OCI-LY3 (cell line): Measurements from ENCODE around the gene PRPF19.

Source experiments
- H2AFZ ChIP-seq: fragments of 200-600, 300-600 bp; shearing (Covaris generic); 2 replicates; pipeline ENCODE4 v1.6.0; 2014; ENCODE audit warnings: antibody characterized with exemption, low read depth, low read length
- H3K27ac ChIP-seq: fragments of 200-600, 300-600 bp; sonication (generic); 2 replicates; pipeline ENCODE4 v1.5.1; 2014; ENCODE audit warnings: mild to moderate bottlenecking, low read length, moderate library complexity, mixed read lengths
- H3K27me3 ChIP-seq: fragments of 200-600, 300-600 bp; sonication (generic); 2 replicates; pipeline ENCODE4 v1.6.1; 2014; ENCODE audit warnings: low read depth, low read length, mixed read lengths
- H3K36me3 ChIP-seq: fragments of 200-600, 300-600 bp; sonication (generic); replicated peaks from 2 replicates; pipeline ENCODE3; 2014; ENCODE audit warnings: low read depth, low read length, mixed read lengths
- H3K4me1 ChIP-seq: fragments of 300-600, 200-600 bp; sonication (generic); 2 replicates; pipeline ENCODE4 v1.6.1; 2014; ENCODE audit warnings: low read length, mixed read lengths
- H3K4me2 ChIP-seq: fragments of 200-600, 300-600 bp; sonication (generic); 2 replicates; pipeline ENCODE4 v1.6.1; 2014; ENCODE audit warnings: low read length, mixed read lengths
- H3K4me3 ChIP-seq: fragments of 300-600, 200-600 bp; sonication (generic); 2 replicates; pipeline ENCODE4 v1.5.1; 2014; ENCODE audit warnings: antibody characterized with exemption, mild to moderate bottlenecking, low read length, moderate library complexity
- H3K79me2 ChIP-seq: fragments of 300-600, 200-600 bp; shearing (Covaris generic); 2 replicates; pipeline ENCODE4 v1.6.1; 2014; ENCODE audit warnings: mild to moderate bottlenecking, low read length, mixed read lengths
- H3K9ac ChIP-seq: fragments of 300-600, 200-600 bp; shearing (Covaris generic); 2 replicates; pipeline ENCODE4 v1.6.0; 2014; ENCODE audit warnings: mild to moderate bottlenecking, low read length, moderate library complexity
- H3K9me3 ChIP-seq: fragments of 200-600, 300-600 bp; shearing (Covaris generic); 2 replicates; pipeline ENCODE4 v1.6.1; 2014; ENCODE audit warnings: low read length, mixed read lengths; ENCODE audit not compliant: insufficient read depth
- H4K20me1 ChIP-seq: fragments of 200-600, 300-600 bp; sonication (generic); 2 replicates; pipeline ENCODE4 v1.6.1; 2016; ENCODE audit warnings: low read length, mixed read lengths; ENCODE audit not compliant: insufficient read depth
- CTCF ChIP-seq: fragments of 200-600, 300-600 bp; sonication (generic); IDR thresholded peaks from 2 replicates; pipeline ENCODE4 v1.5.1; 2014; ENCODE audit warnings: antibody characterized with exemption, low read length, low read depth
- EZH2phosphoT487 ChIP-seq: fragments of 200-600 bp; shearing (Covaris generic); IDR thresholded peaks from 2 replicates; pipeline ENCODE4 v1.6.1; 2018; ENCODE audit warnings: antibody characterized with exemption, mixed run types, low read depth

PRPF19 gene

DNA sequence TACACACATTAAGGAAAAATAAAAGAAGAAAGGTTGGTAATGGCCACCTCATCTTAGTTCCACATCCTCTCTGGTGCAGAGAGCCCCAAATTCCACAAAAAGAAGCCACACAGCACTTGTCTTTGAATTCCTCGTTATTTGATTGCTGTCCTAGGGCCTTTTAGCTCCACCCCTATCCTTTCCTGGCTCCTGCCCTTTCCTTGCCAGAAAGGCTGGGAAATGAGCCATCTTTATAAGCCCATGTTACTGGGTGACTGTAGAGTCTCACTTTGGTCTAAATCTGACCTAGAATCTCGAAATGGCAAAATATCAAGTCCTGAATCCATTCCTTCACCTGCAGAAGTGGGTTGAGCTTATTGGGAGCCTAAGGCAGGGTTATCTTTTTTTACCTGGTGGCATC is 13.6 kb upstream of the PRPF19 start:
- H4K20me1 ChIP-seq = peaks cover 43% of the 10 kb centered on the region
- H3K4me1 ChIP-seq = peaks cover 56% of the 10 kb centered on the region
- H3K27ac ChIP-seq = peak overlapping the region; percentile 43; the same call in 1 of the 2 replicates
- H3K4me2 ChIP-seq = peak overlapping the region; percentile 77
- peaks cover 50% of the 10 kb centered on the region for H3K79me2 ChIP-seq
- H2AFZ ChIP-seq = no peak overlapping the region
- no peak for TF ChIP-seq CTCF
- TF ChIP-seq EZH2phosphoT487 = no peak
- peaks cover 65% of the 10 kb centered on the region for H3K36me3 ChIP-seq
- H3K27me3 ChIP-seq = no peaks in the 10 kb centered on the region
- H3K4me3 ChIP-seq = no peak overlapping the region
- no peak overlapping the region; the same call in 1 of the 2 replicates for H3K9ac ChIP-seq
- H3K9me3 ChIP-seq = no peaks in the 10 kb centered on the region

DNA sequence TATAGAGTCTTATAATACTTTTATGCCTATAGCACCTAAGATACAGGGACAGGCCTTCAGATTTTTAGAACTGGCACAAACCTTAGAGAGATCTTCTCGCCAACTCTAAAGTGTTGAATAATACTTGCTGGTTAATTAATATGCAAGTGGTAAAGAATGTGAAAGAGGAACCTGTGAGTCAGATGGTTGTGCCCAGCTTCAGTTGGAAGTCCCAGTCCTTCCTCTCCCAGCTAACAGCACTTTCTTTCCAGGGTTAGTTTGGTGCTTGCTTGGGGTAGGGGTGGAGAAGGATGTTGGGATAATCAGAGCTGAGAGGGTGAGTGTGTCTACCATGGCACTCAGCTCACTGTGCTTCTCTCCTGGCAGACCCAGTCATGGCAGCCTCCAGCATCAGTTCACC is 12.9 kb upstream of the PRPF19 start:
- peaks cover 43% of the 10 kb centered on the region for H4K20me1 ChIP-seq

DNA sequence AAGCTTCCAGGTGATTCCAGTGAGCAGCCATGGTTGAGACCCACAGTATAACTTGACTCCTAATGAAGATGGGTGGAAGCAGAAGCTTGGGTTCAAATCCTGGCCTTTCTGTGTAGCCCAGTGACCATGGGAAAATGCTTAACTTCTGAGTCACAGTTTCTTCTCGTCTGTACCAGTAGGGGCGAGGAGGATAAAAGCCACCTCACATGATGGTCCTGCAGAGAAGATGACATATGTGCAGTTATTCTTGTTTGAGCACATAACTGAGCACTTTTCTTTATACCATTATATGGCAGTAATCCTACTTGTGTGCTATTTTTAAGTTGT is 12.5 kb upstream of the PRPF19 start:
- no peaks in the 10 kb centered on the region for H3K9me3 ChIP-seq
- H3K4me3 ChIP-seq = peak overlapping the region; percentile 44
- H3K36me3 ChIP-seq = peaks cover 65% of the 10 kb centered on the region
- no peak overlapping the region for H2AFZ ChIP-seq
- peaks cover 60% of the 10 kb centered on the region for H3K79me2 ChIP-seq
- TF ChIP-seq EZH2phosphoT487 = no peak
- TF ChIP-seq CTCF = no peak
- H3K27me3 ChIP-seq = no peaks in the 10 kb centered on the region
- H3K4me2 ChIP-seq = peak overlapping the region; percentile 77
- H4K20me1 ChIP-seq = peaks cover 43% of the 10 kb centered on the region
- H3K4me1 ChIP-seq = peaks cover 53% of the 10 kb centered on the region
- H3K9ac ChIP-seq = peak overlapping the region; percentile 10
- H3K27ac ChIP-seq = peak overlapping the region; percentile 43

More for the DNA sequence above, 12.9 kb upstream of the PRPF19 start:
- Histone ChIP-seq H3K4me2 (peak overlapping the region; percentile 77), H3K36me3 (peaks cover 65% of the 10 kb centered on the region), H3K27me3 (no peaks in the 10 kb centered on the region), H3K9me3 (no peaks in the 10 kb centered on the region), H3K79me2 (peaks cover 56% of the 10 kb centered on the region), H3K4me3 (peak overlapping the region; percentile 44), H2AFZ (no peak overlapping the region), H3K9ac (peak overlapping the region; percentile 10), H3K4me1 (peaks cover 56% of the 10 kb centered on the region), H3K27ac (peak overlapping the region; percentile 43)
- TF ChIP-seq CTCF (no peak), EZH2phosphoT487 (no peak)

DNA sequence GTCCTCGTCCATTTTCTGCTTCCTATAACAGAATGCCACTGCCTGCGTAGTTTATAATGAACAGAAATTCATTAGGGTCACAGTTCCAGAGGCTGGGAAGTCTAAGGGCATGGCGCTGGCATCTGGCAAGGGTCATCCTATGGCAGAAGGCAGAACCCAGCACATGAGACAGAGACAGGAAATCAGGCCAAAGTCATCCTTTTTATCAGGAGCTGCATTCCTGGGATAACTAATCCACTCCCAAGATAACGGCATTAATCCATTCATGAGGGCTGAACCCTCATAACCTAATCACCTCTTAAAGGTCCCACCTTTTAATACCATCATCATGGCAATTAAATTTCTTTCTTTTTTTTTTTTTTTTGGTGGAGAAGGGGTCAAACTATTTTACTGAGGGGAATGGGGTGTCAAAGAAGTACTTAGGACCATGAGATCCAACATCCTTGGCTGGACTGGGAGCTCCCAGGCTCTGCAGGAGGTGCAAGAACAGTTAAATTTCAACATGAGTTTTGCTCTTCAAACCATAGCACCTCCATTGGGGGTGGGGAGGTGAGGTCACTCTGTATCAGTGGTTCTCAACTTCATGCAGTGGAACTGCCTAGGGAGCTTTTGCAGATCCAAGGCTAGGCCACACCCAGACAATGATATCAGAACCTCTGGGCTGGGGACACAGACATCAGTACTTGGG is 12.0 kb upstream of the PRPF19 start:
- peaks cover 43% of the 10 kb centered on the region for H4K20me1 ChIP-seq
- no peaks in the 10 kb centered on the region for H3K9me3 ChIP-seq
- H2AFZ ChIP-seq = no peak overlapping the region
- peak overlapping the region; percentile 10; the same call in 1 of the 2 replicates for H3K9ac ChIP-seq
- H3K4me2 ChIP-seq = peak overlapping the region; percentile 77
- H3K4me1 ChIP-seq = peaks cover 50% of the 10 kb centered on the region
- peaks cover 62% of the 10 kb centered on the region for H3K79me2 ChIP-seq
- peak overlapping the region; percentile 44 for H3K4me3 ChIP-seq
- TF ChIP-seq CTCF (no peak), EZH2phosphoT487 (no peak)
- peak overlapping the region; percentile 43 for H3K27ac ChIP-seq
- peaks cover 62% of the 10 kb centered on the region for H3K36me3 ChIP-seq
- H3K27me3 ChIP-seq = no peaks in the 10 kb centered on the region
